Activated CD4-positive, alpha-beta T cell treated with anti-CD3 and anti-CD28 coated beads for 1 hour (primary cell): ENCODE results near the gene MTX1.
"Not testable (repeated sequence)": the region's sequence is repeated elsewhere in the genome, so short reads cannot be mapped to it uniquely, and the experiment has no call there.

Source experiments
- DNase-seq: peaks from one replicate; pipeline ENCODE4 v3.0.0-alpha.2; 2020

The MTX1 gene

DNA sequence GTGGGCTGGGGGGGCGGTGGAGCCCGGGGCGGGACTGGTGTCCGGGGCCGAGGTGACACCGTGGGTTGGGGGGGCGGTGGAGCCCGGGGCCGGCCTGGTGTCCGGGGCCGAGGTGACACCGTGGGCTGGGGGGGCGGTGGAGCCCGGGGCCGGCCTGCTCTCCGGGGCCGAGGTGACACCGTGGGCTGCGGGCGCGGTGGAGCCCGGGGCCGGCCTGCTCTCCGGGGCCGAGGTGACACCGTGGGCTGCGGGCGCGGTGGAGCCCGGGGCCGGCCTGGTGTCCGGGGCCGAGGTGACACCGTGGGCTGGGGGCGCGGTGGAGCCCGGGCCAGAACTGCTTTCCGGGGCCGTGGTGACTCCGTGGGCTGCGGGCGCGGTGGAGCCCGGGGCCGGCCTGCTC is 18.6 kb upstream of the MTX1 start:
- not testable (repeated sequence) for DNase-seq

- no peak for DNase-seq
Observed at GRCh38 chr1:155191904-155192303, 16.6 kb upstream of the MTX1 start.

DNA sequence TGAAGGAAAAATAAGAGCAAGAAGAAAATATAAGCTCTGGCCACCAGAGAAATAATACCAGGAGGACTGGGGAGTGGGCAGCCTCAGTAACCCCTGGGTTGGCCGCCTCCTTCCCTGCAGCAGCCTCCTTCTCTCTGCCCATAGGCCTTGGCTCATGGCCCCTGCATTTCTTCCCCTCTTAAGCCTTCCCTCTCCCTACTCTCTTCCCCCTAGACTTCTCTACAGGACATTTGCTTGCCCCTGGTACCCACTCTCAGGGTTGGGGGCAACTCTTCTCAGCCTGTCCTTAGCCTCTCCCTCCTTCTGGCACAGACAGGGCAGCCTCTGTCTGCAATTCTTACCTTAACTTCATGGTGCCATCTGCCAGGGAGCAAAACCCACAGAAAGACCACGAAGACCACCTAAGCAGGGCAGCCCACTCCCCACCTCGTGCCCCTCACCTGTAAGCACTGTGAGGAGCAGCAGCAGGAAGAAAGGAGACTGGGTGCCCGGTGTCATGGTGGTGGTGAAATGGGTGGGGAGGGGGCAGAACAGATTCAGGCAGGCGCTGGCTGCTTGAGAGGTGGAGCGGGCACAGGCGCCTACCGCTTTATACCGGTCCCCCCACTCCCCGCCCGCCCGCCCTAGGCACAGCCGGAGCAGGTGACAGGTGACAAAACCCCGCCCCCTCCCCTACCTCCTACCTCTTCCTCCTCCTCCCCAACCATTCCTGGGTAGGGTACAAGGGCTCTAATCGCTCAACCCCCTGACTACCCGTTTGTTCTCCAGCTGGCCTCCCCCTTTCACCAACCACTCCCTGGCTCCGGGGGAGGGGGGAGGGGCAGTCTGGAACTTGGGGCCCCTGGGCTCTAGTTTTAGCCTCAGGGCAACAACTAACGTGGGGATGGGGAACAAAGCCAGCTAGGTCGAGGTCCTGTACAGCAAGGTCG is 15.9 kb upstream of the MTX1 start:
- no peak for DNase-seq

GRCh38 chr1:155193275-155193990 is 15.1 kb upstream of the MTX1 start:
- peak; percentile 43 for DNase-seq

GRCh38 chr1:155193991-155194240 is 14.6 kb upstream of the MTX1 start:
- not testable (repeated sequence) for DNase-seq

DNA sequence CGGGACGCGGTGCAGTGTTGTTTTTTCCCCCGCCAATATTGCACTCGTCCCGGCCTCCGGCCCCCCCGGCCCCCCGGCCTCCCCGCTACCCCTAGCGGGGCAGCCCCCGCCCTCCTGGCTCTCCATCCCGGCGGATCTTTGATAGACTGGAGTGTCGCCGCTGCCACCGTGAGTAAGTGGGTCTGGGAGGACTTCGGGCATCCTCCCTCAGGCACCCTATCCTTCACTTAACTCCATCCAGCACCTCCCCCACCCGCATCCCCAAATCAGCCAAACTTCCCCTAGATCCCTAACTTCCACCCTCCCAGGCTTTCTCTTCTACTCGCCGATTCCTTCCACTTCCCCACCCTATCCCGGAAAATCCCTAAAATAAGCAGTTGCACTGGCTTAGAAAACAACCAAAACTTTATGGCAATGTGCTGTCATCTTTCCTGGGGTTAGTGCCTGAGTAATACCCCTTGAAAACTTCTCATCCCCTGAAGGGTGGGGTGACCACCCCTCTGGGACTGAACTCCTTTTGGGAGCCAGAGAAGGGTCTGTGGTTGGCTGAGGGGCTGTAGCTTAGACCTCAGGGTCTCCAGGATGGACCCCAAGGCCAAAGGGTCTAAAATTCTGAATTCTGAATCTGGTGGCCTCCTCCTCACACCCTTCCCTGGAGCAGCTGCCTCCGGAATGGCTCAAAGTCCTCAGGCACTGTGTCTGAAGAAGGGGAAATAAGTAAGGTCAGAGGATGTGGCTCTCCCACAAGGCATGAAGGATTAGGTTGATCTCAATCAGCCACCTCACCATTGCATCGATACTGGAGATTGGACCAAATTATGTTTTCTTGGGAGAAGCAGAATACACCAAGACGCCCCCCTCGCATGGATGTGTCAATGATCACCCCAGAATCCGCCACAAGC is 13.0 kb upstream of the MTX1 start:
- no peak for DNase-seq

GRCh38 chr1:155196103-155196892 is 12.2 kb upstream of the MTX1 start:
- DNase-seq: no peak

DNA sequence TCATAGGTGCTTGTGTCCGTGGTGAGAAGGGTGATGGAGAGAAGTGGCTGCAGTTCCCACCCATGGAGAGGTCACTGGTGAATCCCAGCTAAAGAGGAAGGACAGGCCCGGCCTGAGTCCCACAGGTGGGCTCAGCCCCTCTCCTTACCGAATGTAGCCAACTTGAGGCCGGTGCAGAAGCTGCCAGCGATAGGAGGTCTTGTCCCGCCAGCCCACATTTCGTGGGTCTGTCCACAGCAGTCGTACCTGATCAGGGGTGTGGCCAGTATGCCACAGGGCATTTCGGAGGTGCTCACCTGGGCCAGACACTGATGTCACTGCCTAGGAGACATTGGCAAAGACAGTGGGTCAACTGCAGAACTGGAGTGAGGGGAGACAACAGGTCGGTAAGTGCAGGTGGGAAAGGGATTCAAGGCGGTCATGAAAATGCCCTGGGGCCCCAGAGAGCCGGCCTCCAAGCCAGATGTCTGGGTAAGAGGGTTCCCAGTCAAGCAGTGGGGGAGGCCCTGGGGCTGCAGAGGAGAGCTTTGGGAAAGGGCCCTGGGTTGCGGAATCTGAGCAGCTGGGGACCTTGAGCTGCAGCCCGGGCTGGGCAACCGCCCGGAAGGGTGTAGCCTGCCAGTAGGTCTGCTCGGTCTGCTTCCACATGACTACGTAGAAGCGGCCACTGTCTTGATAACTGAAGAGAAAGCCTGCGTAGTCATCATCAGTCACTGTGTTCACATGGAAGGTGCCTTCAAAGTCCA is 11.4 kb upstream of the MTX1 start:
- DNase-seq: no peak

DNA sequence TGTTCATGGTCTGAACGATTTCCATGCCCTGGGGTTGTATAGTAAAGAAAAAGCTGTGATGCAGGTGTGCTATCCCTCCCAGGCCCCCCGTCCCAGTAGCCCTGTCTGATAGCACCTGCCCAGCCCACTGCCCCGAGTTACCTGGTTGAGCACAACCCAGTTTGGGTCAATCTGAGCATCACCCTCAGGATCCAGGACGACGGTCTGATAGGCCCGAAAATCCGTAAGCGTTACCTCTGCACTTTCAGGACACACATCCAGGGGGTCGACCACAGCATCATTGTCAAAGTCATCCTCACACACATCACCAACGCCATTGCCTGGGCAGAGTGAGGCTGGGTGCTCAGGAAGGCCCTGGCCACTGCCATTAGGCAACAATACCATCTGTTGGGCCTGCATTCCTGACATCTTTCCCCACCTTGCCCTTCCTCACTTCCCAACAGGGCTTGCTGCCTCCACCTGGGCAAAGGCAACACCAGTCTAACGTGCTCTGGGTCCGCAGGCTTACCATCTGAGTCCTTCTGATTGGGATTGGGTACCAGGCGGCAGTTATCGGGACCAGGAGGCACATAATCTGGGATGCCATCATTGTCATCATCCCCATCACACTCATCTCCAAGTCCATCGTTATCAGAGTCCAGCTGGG is 10.5 kb upstream of the MTX1 start:
- DNase-seq: no peak

DNA sequence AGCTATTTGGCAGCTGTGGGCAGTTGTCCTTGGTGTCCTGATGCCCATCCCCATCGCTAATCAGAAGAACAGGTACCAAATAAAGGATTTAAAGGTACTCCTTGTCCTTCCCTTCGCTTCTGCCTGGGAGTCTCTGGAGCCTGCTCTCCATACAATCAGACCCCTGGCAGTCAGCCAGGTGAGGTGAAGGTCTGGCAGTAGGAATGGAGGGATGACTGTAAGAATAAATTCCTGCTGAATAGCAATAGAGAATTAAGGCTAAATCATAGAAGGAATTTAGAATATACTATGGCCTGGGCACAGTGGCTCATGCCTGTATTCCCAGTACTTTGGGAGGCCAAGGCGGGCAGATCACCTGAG is 10.0 kb upstream of the MTX1 start:
- DNase-seq: no peak

DNA sequence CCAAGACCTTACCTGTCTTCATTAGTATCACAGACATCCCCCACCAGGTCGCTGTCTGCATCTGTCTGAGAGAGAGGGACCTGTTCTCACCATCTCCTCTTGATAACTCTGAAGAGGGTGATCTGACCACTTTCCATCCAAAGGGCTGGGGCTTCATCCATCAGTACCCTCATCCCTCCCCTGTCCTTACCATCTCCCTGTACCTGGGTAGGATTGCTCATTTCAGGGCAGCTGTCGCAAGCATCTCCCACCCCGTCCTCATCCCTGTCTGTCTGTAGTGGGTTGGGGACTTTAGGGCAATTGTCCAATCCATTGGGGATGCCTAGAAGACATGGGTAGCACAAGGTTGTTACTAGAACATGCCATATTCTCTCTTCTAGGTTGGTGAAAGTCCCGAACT is 8.7 kb upstream of the MTX1 start:
- DNase-seq: no peak

DNA sequence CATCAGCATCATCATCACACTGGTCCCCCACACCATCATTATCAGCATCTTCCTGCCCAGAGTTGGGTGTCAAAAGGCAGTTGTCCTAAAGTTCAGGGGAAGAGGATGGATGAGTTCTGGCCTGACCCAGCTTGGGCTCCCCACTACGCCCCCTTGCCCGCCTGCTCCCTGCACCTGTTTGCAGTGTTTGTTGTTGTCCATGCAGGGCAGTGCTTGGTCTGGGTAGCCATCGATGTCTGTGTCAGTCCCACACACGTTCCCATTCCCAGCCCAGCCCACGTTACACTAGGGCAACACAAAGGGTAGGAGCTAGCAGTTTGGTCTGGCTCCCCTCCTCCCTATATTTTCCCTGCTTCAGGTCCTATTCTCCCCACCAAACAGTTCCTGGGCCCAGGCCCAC is 7.6 kb upstream of the MTX1 start:
- no peak for DNase-seq

- DNase-seq: no peak
Observed at GRCh38 chr1:155202198-155202597, 6.3 kb upstream of the MTX1 start.

DNA sequence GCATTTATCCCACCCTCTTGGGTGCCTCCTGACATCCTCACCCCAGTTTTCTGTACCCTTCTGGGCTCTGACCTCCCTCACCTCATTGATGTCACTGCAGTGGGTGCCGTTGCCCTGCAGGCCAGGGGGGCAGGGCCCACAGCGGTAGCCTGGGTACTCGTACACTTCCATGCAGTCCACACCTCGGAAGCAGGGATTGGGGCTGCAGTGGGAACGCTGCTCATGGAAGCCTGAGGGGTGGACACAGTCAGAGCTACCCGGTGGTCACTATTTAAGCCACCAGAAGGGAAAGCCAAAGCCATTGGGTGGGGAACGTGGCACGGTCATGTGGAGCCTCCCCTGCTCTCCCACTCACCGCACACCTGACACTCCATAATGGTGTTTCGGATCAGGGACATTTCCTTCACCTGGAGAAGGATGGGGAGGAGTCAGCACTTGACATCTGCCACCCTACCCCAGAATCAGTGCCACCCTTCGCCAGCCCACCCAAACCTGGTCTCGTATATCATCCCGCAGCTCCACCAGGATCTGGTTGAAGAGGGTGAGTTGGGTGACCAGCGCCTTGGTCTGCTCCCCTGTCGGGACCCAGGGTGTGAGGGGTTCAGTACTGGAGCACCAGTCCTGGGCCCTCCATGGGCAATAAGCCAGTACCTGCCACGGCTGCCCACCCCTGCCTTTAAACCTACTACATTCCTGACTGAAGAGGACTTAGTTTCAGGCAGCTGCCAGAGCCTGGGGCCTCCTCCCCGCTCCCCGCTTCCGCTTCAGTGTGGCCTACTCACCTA is 5.6 kb upstream of the MTX1 start:
- DNase-seq: no peak

GRCh38 chr1:155205035-155205434 is 3.5 kb upstream of the MTX1 start:
- DNase-seq: no peak

GRCh38 chr1:155205969-155206593 is 2.4 kb upstream of the MTX1 start:
- no peak for DNase-seq

DNA sequence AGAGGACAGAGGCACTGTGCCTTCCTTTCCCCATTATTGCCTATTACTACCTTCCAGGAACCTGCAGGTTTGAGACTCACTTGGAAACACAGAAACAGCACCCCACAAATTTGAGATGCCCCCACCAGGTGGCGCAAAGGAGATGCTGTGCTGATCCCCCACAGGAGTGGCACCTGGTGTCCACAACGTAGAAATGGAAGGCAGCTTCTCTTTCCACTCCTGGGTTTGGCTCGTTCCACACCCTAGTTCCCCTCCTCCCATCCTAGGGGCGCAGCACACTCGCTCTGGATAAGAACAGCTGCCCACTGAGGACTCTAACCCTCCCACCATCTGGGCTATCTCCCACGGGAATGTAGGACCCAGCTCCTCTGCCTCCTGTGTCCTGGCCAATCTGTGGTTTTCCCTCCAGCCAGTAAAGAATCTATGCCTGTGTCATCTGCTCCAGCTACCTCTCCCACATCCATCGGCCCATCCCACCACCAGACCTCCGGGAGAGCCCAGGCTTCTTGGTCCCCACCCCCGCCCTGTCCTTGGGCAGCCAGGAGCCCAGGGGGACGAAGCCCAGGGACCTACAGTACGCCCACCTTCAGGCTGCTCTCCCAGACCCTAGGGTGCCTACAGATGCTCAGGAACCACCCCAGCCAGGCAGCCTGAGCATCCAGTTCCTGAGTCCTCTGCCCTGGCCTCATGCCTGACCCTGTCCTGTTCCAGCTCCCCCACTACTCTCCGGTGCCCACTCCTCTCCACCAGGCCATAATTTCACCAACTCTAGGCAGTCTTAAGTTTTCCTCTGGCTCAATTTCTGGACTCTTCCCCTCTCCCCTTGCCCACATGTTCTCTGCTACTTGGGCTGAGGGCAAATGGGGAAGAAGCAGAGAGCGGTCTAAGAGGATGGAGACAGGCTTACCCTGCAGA is 1.3 kb upstream of the MTX1 start:
- DNase-seq: peak; percentile 80

DNA sequence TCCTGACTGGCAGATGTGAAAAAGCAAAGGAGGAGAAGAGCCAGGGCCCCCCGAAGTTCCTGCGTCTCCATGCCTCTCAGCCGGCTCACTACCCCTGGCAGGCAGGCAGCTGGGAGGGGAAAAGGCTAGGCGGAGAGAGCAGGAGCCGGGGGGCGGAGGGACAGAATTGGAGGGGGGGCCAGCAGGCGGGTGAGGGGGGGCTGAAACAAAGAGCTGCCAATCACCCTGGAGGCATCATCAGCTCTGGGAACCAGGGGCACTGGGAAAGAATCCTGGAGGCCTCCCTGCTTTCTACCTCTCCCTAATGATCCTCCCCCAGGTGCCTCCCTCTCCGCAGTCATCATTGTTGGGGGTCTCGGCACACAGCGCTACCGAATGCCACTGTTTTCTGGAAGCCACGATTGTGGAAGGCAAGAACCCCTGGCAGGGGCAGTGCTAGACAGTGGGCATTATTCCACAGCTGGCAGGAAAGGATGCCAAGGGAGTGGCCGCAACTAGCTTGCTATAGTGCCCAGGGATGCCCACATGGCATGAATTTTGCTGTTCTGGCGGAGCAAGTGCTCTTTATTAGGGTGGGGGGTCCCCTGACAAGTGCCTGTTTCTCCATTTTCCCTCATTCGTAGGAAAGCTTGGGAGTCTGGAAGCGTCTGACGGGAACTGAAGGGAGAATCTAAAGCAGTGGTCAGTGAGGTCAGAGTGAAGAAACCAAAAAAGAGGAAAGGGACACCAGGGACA is 522 bp upstream of the MTX1 start, which contains the start of gene THBS3:
Gene THBS3, minus strand, starts transcription at position 92 of the 735 bp plus-strand sequence. Its CDS starts 21 bp downstream, at position 71.
- no peak for DNase-seq
